HepG2 (cell line): ENCODE data around the gene ORC3. TPM values are rescaled to one million over a fixed set of nuclear protein-coding genes. Genes with fewer than 3 reads are reported as not detected.

Experiments
- ATAC-seq: fragments of 200-7000 bp; cut with Tn5 transposase; 3 replicates; pipeline ENCODE4 v1.9.1; 2020; ENCODE audit warnings: mild to moderate bottlenecking, moderate library complexity
- BruUV-seq: library from RNA; stranded (reverse); fragments of 400-500 nt; replicated peaks from 2 replicates; lab custom pipeline; 2021; lab: Mats Ljungman, UMichigan
- CTCF ChIA-PET: fragments of 300-600 bp; formaldehyde crosslinking; extraction: SDS; loops from one replicate; lab custom pipeline; 2021; ENCODE audit warnings: low total read pairs, inconsistent platforms, low intra/inter-chr PET ratio; lab: Yijun Ruan, JAX
- POLR2A ChIA-PET: fragments of 350-600 bp; sonication (Branson Sonifier 250); formaldehyde crosslinking; loops from one replicate; lab custom pipeline; 2020; ENCODE audit warnings: antibody characterized with exemption, inconsistent platforms; lab: Yijun Ruan, JAX
- DNase-seq: peaks from one replicate; pipeline ENCODE4 v3.0.0-alpha.2; 2015; ENCODE audit warnings: low spot score
- FAIRE-seq: peaks from 3 replicates; lab custom pipeline; 2011; peaks lifted over from hg19 to GRCh38; lab: Jason Lieb, UNC
- H2AFZ ChIP-seq: one replicate; pipeline ENCODE4 v1.6.1; 2011; ENCODE audit warnings: low read length, inconsistent platforms
- H3K27ac ChIP-seq: fragments of 300-600 bp; 3 replicates; pipeline ENCODE4 v1.8.0; 2011; ENCODE audit warnings: mixed run types, mild to moderate bottlenecking, mixed read lengths, low read length, inconsistent platforms; ENCODE audit not compliant: insufficient read depth; ENCODE audit errors: extremely low read length
- H3K27me3 ChIP-seq, 2 experiments: fragments of 200-600 bp in 1 of 2; 2 replicates in 1 of 2; 3 replicates in 1 of 2; pipeline versions ENCODE4 v1.6.0 to v1.8.0; 2011; ENCODE audit warnings: low read length in 2 of 2, mild to moderate bottlenecking in 2 of 2, moderate library complexity in 2 of 2, inconsistent platforms in 1 of 2; ENCODE audit not compliant: insufficient read depth in 2 of 2, control insufficient read depth in 1 of 2
- H3K36me3 ChIP-seq, 2 experiments: fragments of 200-600 bp in 1 of 2; replicated peaks in 1 of 2; 2 replicates in 1 of 2; 3 replicates in 1 of 2; pipeline versions ENCODE4 v1.5.1 to v1.8.0; 2011; ENCODE audit warnings: low read length in 2 of 2, inconsistent platforms in 1 of 2; ENCODE audit not compliant: insufficient read depth in 2 of 2, control insufficient read depth in 1 of 2
- H3K4me1 ChIP-seq: 2 replicates; pipeline ENCODE4 v1.5.1; 2012; ENCODE audit warnings: low read length, inconsistent platforms; ENCODE audit not compliant: insufficient read depth
- H3K4me2 ChIP-seq: 2 replicates; pipeline ENCODE4 v1.6.0; 2011; ENCODE audit warnings: low read depth, low read length, inconsistent platforms
- H3K4me3 ChIP-seq, 3 experiments: fragments of 200-600 bp in 1 of 3; sonication (generic), shearing (Covaris generic) in 1 of 3; replicated peaks in 1 of 3; 2 replicates each; pipeline ENCODE4 v1.5.1; 2011 to 2016; ENCODE audit warnings: low read length in 3 of 3, inconsistent platforms in 2 of 3, low read depth in 2 of 3, mild to moderate bottlenecking in 2 of 3, control low read depth in 1 of 3, mixed read lengths in 1 of 3; ENCODE audit not compliant: insufficient read depth in 1 of 3
- H3K79me2 ChIP-seq: one replicate; pipeline ENCODE4 v1.6.1; 2011; ENCODE audit warnings: low read length, inconsistent platforms; ENCODE audit not compliant: insufficient read depth
- H3K9ac ChIP-seq: 2 replicates; pipeline ENCODE4 v1.6.0; 2011; ENCODE audit warnings: mild to moderate bottlenecking, low read depth, low read length, inconsistent platforms; ENCODE audit not compliant: insufficient read depth
- H3K9me3 ChIP-seq: 2 replicates; pipeline ENCODE4 v1.5.1; 2012; ENCODE audit warnings: mild to moderate bottlenecking, low read length
- H4K20me1 ChIP-seq: 2 replicates; pipeline ENCODE4 v1.6.0; 2011; ENCODE audit warnings: inconsistent platforms, mild to moderate bottlenecking, low read length, moderate library complexity; ENCODE audit not compliant: insufficient read depth
- AGO2 ChIP-seq: fragments of 200-400 bp; formaldehyde crosslinking; optimal IDR thresholded peaks from 2 replicates; pipeline ENCODE3; 2017; ENCODE audit warnings: mild to moderate bottlenecking, low read depth, low read length, moderate library complexity
- AHR ChIP-seq: IDR thresholded peaks from 2 replicates; pipeline ENCODE4 v1.6.1; 2018; ENCODE audit warnings: missing genetic modification reagents, missing compliant biosample characterization
- ARNT ChIP-seq: fragments of 450-650 bp; IDR thresholded peaks from 2 replicates; pipeline ENCODE4 v1.6.1; 2017
- ATF1 ChIP-seq: IDR thresholded peaks from 2 replicates; pipeline ENCODE4 v1.6.1; 2016; ENCODE audit warnings: mild to moderate bottlenecking, control low read depth
- ATRX ChIP-seq: sonication (generic); formaldehyde crosslinking; IDR thresholded peaks from 2 replicates; pipeline ENCODE4 v1.4.0; 2020; ENCODE audit warnings: missing genetic modification reagents, borderline replicate concordance
- DMAP1 ChIP-seq: IDR thresholded peaks from 2 replicates; pipeline ENCODE4 v1.6.1; 2016
- GABPB1 ChIP-seq: IDR thresholded peaks from 2 replicates; pipeline ENCODE4 v1.6.1; 2016; ENCODE audit warnings: mild to moderate bottlenecking, missing genetic modification reagents, moderate library complexity, missing compliant biosample characterization
- HOXA3 ChIP-seq: sonication (generic); formaldehyde crosslinking; IDR thresholded peaks from 2 replicates; pipeline ENCODE4 v1.5.0; 2020; ENCODE audit warnings: missing genetic modification reagents
- SRY ChIP-seq: sonication (generic); formaldehyde crosslinking; IDR thresholded peaks from 2 replicates; pipeline ENCODE4 v1.8.0; 2022; ENCODE audit warnings: mild to moderate bottlenecking, missing genetic modification reagents
- WIZ ChIP-seq: sonication (generic); formaldehyde crosslinking; IDR thresholded peaks from 2 replicates; pipeline ENCODE4 v1.5.1; 2020; ENCODE audit warnings: mild to moderate bottlenecking, missing genetic modification reagents
- ZEB1 ChIP-seq: IDR thresholded peaks from 2 replicates; pipeline ENCODE4 v1.6.1; 2012; ENCODE audit warnings: mild to moderate bottlenecking, low read depth, inconsistent platforms; ENCODE audit not compliant: insufficient replicate concordance
- ZNF367 ChIP-seq: sonication (generic); formaldehyde crosslinking; IDR thresholded peaks from 2 replicates; pipeline ENCODE4 v1.4.0; 2020; ENCODE audit warnings: missing genetic modification reagents, borderline replicate concordance
- ZNF446 ChIP-seq: sonication (generic); formaldehyde crosslinking; IDR thresholded peaks from 2 replicates; pipeline ENCODE4 v1.5.0; 2020; ENCODE audit warnings: mild to moderate bottlenecking, missing genetic modification reagents
- ZNF562 ChIP-seq: sonication (generic); formaldehyde crosslinking; IDR thresholded peaks from 2 replicates; pipeline ENCODE4 v1.8.0; 2022; ENCODE audit warnings: missing genetic modification reagents, borderline replicate concordance
- ZNF768 ChIP-seq: sonication (generic); formaldehyde crosslinking; IDR thresholded peaks from 2 replicates; pipeline ENCODE4 v1.4.0; 2020; ENCODE audit warnings: missing genetic modification reagents
- ZSCAN31 ChIP-seq: sonication (generic); formaldehyde crosslinking; IDR thresholded peaks from 2 replicates; pipeline ENCODE4 v1.5.0; 2020; ENCODE audit warnings: low read depth, mild to moderate bottlenecking, missing genetic modification reagents
- WGBS: methylation state at CpG from one replicate; pipeline ENCODE4 v1.1.6; 2017; ENCODE audit warnings: low lambda C conversion rate; 5-methylcytosine and 5-hydroxymethylcytosine counted together
- in situ Hi-C: cut with HindIII; loops from 2 replicates; pipeline ENCODE4 v1.10.0; 2017; ENCODE audit warnings: low pct_unique_long_range_greater_than_20kb; ENCODE audit not compliant: extremely low pct_ligation_motif_present
- intact Hi-C: fragments of 100-400 bp; cut with micrococcal nuclease; formaldehyde crosslinking; loops from one replicate; pipeline ENCODE4 v1.10.0; 2022; ENCODE audit not compliant: unreplicated experiment
- polyA plus RNA-seq, 8 experiments: library from polyadenylated mRNA; depleted of rRNA in 3 of 8; stranded (reverse) in 7 of 8; unstranded in 1 of 8; fragments of >200 nt; fragmentation: Illumina TruSeq in 4 of 8; extraction: Trizol in 4 of 8; gene quantifications; 2 replicates each; pipeline versions ENCODE4 v1.2.1 to v1.2.3, GENCODE V29; 2011 to 2016; ENCODE audit warnings: low read depth in 4 of 8, missing spikeins in 1 of 8, mixed read lengths in 1 of 8; ENCODE audit not compliant: insufficient read depth in 1 of 8
- total RNA-seq, 5 experiments: library from RNA; depleted of rRNA; stranded (reverse); fragments of >200 nt; fragmentation: Illumina TruSeq; extraction: Trizol; gene quantifications; 2 replicates each; pipeline ENCODE4 v1.2.3, GENCODE V29; 2016; ENCODE audit warnings: low read depth in 1 of 5

The ORC3 gene
- total and polyA plus RNA-seq, 2 of the 13 experiments (the other 11 are each of a cell fraction or from before 2014, with no cell fraction given), result 21.8 to 43.5 TPM

GRCh38 chr6:87690441-87690840, 100.5 kb downstream of the ORC3 start:
- ChIA-PET CTCF (no interaction called here), POLR2A (interaction anchor here (0.9 kb wide), 1 partner anchor 11 kb away, joined by 3 read pairs; the partner anchor contains the start of gene AKIRIN2)
- BruUV-seq, result no TSS peak
- 89% methylated on average over 3 of the region's 3 CpGs for WGBS
- TF ChIP-seq ATF1 (CRISPR knock-in tag) (no peak), ZNF367 (CRISPR knock-in tag) (no peak), SRY (CRISPR knock-in tag) (no peak), ZNF446 (CRISPR knock-in tag) (no peak), WIZ (no peak), AHR (CRISPR knock-in tag) (no peak), ZSCAN31 (no peak), DMAP1 (CRISPR knock-in tag) (no peak), ARNT (no peak), ATRX (CRISPR knock-in tag) (no peak), ZNF562 (CRISPR knock-in tag) (no peak), ZNF768 (CRISPR knock-in tag) (no peak), ZEB1 (no peak), AGO2 (no peak), GABPB1 (CRISPR knock-in tag) (no peak), HOXA3 (CRISPR knock-in tag) (no peak)
- Histone ChIP-seq H3K27ac (no peak overlapping the region), H4K20me1 (peaks cover 55% of the 10 kb centered on the region), H3K9ac (no peak overlapping the region), H3K4me1 (peaks cover 92% of the 10 kb centered on the region), H2AFZ (no peak overlapping the region), H3K36me3 (peaks cover 1 to 14% of the 10 kb centered on the region in 2 experiments; a peak in 2 of 5 replicates), H3K4me2 (no peak overlapping the region), H3K79me2 (peaks cover 97% of the 10 kb centered on the region), H3K27me3 (no peaks in the 10 kb centered on the region), H3K9me3 (no peaks in the 10 kb centered on the region), H3K4me3 (no peak overlapping the region)
- ATAC-seq (no peak), FAIRE-seq (no peak), DNase-seq (no peak)
- in situ Hi-C loops, result no loop called here
- intact Hi-C loops, result no loop called here
